ENCODE data around the gene SNX22. TPM values are rescaled to one million over a fixed set of nuclear protein-coding genes. Genes with fewer than 3 reads are reported as not detected.

Gene SNX22
- total and polyA plus RNA-seq, 2 of the 8 experiments (the other 6 are each of a cell fraction or from before 2014, with no cell fraction given): 4.9 TPM

GRCh38 chr15:64162869-64163658 lies 11.5 kb downstream of the SNX22 start, which contains the start of gene PPIB:
Gene PPIB, minus strand, starts transcription at chr15:64163022. Its CDS starts 36 bp downstream, at chr15:64162986.
- no peaks in the 10 kb centered on the region for H3K27me3 ChIP-seq (replicated peaks in 1 of 4; ENCODE audit: control insufficient read depth in 3 of 4, extremely low read depth in 1 of 4, insufficient read depth in 3 of 4, low read length in 3 of 4)
- peak within 1 kb of the TSS; percentile 74 to 81 for H3K4me2 ChIP-seq (ENCODE audit: insufficient read depth in 1 of 2, low read depth in 2 of 2, low read length in 2 of 2)
- peak within 1 kb of the TSS; percentile 54 for H3K56ac ChIP-seq (replicated peaks; ENCODE audit: insufficient read length, low read depth, low read length)
- peak; percentile 90 to 93 for DNase-seq (ENCODE audit: low read depth in 1 of 2, low spot score in 2 of 2)
- peak within 1 kb of the TSS; percentile 80 to 88 (median 83) for H3K4me3 ChIP-seq (ENCODE audit: extremely low read depth in 1 of 4, insufficient read depth in 2 of 4, low read depth in 3 of 4, low read length in 4 of 4)
- H2AK5ac ChIP-seq (ENCODE audit: low read depth, low read length): no peak within 1 kb of the TSS
- peak within 1 kb of the TSS; percentile 79; the same call in 1 of the 2 replicates for H2BK5ac ChIP-seq (ENCODE audit: low read depth, low read length)
- H3K9ac ChIP-seq (replicated peaks in 1 of 4; ENCODE audit: extremely low read depth in 1 of 4, low read depth in 3 of 4, low read length in 3 of 4): peak within 1 kb of the TSS; percentile 72 to 96 (median 76)
- ChIA-PET CTCF (ENCODE audit: partially characterized antibody) (interaction anchor here (0.6 to 3.3 kb wide), 7 partner anchors 9 to 225 kb away, joined by 3 to 23 read pairs (median 3); partner anchors contain the start of genes SNX22 and TRIP4), POLR2A (ENCODE audit: partially characterized antibody) (interaction anchor here (0.7 to 3.5 kb wide), 10 partner anchors 9 to 526 kb away, joined by 3 to 34 read pairs (median 4); partner anchors contain the start of genes CIAO2A and PCLAF)
- H3K23ac ChIP-seq (ENCODE audit: insufficient read length): no peak within 1 kb of the TSS
- peak within 1 kb of the TSS; percentile 86 for H4K91ac ChIP-seq (replicated peaks; ENCODE audit: insufficient read length, low read length)
- H3K18ac ChIP-seq (ENCODE audit: extremely low read depth, low read length): peak within 1 kb of the TSS; percentile 92
- H2BK12ac ChIP-seq (ENCODE audit: low read depth, low read length): no peak within 1 kb of the TSS
- H2AFZ ChIP-seq (ENCODE audit: low read length): peak within 1 kb of the TSS; percentile 96
- no peak for FAIRE-seq
- no peak within 1 kb of the TSS for H3K14ac ChIP-seq (ENCODE audit: insufficient read length)
- peak within 1 kb of the TSS; percentile 77 for H3K27ac ChIP-seq (ENCODE audit: low read depth, low read length)
- 3% methylated on average over 36 of the region's 69 CpGs; no CpG with 5 or more reads in 1 of the 2 experiments for WGBS, 2 experiments (ENCODE audit: extremely low coverage in 1 of 2, insufficient coverage in 1 of 2, insufficient read length in 1 of 2, insufficient replicate concordance in 2 of 2, low coverage in 1 of 2, low lambda C conversion rate in 2 of 2, missing lambda C conversion rate in 1 of 2)
- H3K4me1 ChIP-seq (replicated peaks in 1 of 4; ENCODE audit: control insufficient read depth in 3 of 4, insufficient read depth in 4 of 4, low read length in 3 of 4): peaks cover 0 to 13% (median 5%) of the 10 kb centered on the region in 4 experiments
- H4K5ac ChIP-seq (ENCODE audit: insufficient read length, low read depth, low read length): peak within 1 kb of the TSS; percentile 84
- H3K79me2 ChIP-seq (ENCODE audit: control insufficient read depth in 1 of 2, insufficient read depth in 2 of 2, low read length in 2 of 2): peaks cover 0 to 9% of the 10 kb centered on the region in 2 experiments; a peak in 2 of 4 replicates
- no peak within 1 kb of the TSS for H3K4ac ChIP-seq (replicated peaks; ENCODE audit: insufficient read length, low read depth, low read length)
- H3K9me3 ChIP-seq (ENCODE audit: insufficient read depth in 2 of 2, low read depth in 1 of 2, low read length in 1 of 2): no peaks in the 10 kb centered on the region
- peaks cover 16 to 27% (median 23%) of the 10 kb centered on the region in 4 experiments for H3K36me3 ChIP-seq (ENCODE audit: control insufficient read depth in 2 of 4, insufficient read depth in 4 of 4, low read length in 3 of 4)
- H3K23me2 ChIP-seq (ENCODE audit: low read depth, low read length): peaks cover 3% of the 10 kb centered on the region; the same call in 1 of the 2 replicates
- no peak within 1 kb of the TSS for H2BK120ac ChIP-seq (replicated peaks; ENCODE audit: low read depth, low read length)
- no peak within 1 kb of the TSS for H2BK20ac ChIP-seq (ENCODE audit: low read length)
- H4K20me1 ChIP-seq (replicated peaks in 1 of 2; ENCODE audit: control insufficient read depth in 1 of 2, insufficient read depth in 2 of 2, low read length in 2 of 2): peaks cover 0 to 9% of the 10 kb centered on the region in 2 experiments
- H2BK15ac ChIP-seq (ENCODE audit: low read length): no peak within 1 kb of the TSS
- peak within 1 kb of the TSS; percentile 85 for H4K8ac ChIP-seq (ENCODE audit: extremely low read depth, insufficient read depth, low read length)
- H3K79me1 ChIP-seq (ENCODE audit: low read depth, low read length): no peaks in the 10 kb centered on the region
- TF ChIP-seq JUN (IDR thresholded peaks at IDR 0.05; ENCODE audit: low read depth, low read length): no peak
- TF ChIP-seq SIN3A (conservative IDR thresholded peaks at IDR 0.05 in 1 of 2, IDR thresholded peaks at IDR 0.05 in 1 of 2; ENCODE audit: low read depth in 1 of 2, low read length in 2 of 2): peak; percentile 86 to 89; a peak in 3 of 4 replicates
- 0 out of 2 replicates have a peak, but pooled peaks have one; percentile 17 for TF ChIP-seq YY1 (IDR thresholded peaks at IDR 0.05; ENCODE audit: low read depth, low read length)
- TF ChIP-seq BACH1 (IDR thresholded peaks at IDR 0.05; ENCODE audit: low read length): peak; percentile 83
- TF ChIP-seq GABPA (IDR thresholded peaks at IDR 0.05; ENCODE audit: borderline replicate concordance, insufficient read depth, low read length): peak; percentile 77
- TF ChIP-seq TEAD4 (IDR thresholded peaks at IDR 0.05; ENCODE audit: low read depth, low read length): 0 out of 2 replicates have a peak, but pooled peaks have one; percentile 3
- no peak; the same call in 1 of the 2 replicates for TF ChIP-seq KDM5A (IDR thresholded peaks at IDR 0.05; ENCODE audit: low read length)
- peak; percentile 54; the same call in 1 of the 2 replicates for TF ChIP-seq SP1 (IDR thresholded peaks at IDR 0.05; ENCODE audit: low read depth, low read length)
- TF ChIP-seq POU5F1 (IDR thresholded peaks at IDR 0.05; ENCODE audit: low read depth, low read length): no peak
- TF ChIP-seq ASH2L (IDR thresholded peaks at IDR 0.05; ENCODE audit: low read length): no peak
- peak; percentile 81 for TF ChIP-seq TAF1 (IDR thresholded peaks at IDR 0.05; ENCODE audit: low read depth, low read length)
- TF ChIP-seq CHD2 (IDR thresholded peaks at IDR 0.05; ENCODE audit: low read length): no peak
